ENCODE results near the gene LGALS7.
"Not testable (repeated sequence)": the region's sequence is repeated elsewhere in the genome, so short reads cannot be mapped to it uniquely, and the experiment has no call there.

The LGALS7 gene

DNA sequence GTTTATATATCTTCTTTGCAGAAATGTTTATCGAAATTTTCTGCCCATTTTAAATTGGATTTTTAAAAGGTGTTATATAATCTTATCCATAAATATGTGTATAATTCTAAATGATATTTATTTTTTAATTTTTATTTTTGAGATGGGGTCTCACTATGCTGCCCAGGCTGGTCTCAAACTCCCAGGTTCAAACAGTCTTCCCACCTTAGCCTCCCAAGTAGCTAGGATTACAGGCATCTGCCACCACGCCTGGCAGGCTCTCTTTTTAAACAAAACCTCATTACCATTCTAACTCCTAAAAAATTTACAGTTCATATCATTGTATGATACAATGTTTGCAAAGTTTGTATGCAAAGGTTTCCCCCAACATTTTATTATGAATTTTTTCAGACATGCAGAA lies 22.8 kb upstream of the LGALS7 start:
- ChIA-PET POLR2A (no interaction called here), CTCF (no interaction called here)
- TF ChIP-seq, protein P1, sequence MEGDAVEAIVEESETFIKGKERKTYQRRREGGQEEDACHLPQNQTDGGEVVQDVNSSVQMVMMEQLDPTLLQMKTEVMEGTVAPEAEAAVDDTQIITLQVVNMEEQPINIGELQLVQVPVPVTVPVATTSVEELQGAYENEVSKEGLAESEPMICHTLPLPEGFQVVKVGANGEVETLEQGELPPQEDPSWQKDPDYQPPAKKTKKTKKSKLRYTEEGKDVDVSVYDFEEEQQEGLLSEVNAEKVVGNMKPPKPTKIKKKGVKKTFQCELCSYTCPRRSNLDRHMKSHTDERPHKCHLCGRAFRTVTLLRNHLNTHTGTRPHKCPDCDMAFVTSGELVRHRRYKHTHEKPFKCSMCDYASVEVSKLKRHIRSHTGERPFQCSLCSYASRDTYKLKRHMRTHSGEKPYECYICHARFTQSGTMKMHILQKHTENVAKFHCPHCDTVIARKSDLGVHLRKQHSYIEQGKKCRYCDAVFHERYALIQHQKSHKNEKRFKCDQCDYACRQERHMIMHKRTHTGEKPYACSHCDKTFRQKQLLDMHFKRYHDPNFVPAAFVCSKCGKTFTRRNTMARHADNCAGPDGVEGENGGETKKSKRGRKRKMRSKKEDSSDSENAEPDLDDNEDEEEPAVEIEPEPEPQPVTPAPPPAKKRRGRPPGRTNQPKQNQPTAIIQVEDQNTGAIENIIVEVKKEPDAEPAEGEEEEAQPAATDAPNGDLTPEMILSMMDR (IDR thresholded peaks at IDR 0.05; ENCODE audit: control extremely low read depth, extremely low read depth, low read depth, missing control alignments): no peak
- DNase-seq (ENCODE audit: extremely low spot score): no peak

- DNase-seq (ENCODE audit: extremely low spot score): no peak
- ChIA-PET CTCF (no interaction called here), POLR2A (no interaction called here)
- TF ChIP-seq, protein P1 (IDR thresholded peaks at IDR 0.05; ENCODE audit: control extremely low read depth, extremely low read depth, low read depth, missing control alignments): no peak
Measured at GRCh38 chr19:38795549-38795948, 22.2 kb upstream of the LGALS7 start.

DNA sequence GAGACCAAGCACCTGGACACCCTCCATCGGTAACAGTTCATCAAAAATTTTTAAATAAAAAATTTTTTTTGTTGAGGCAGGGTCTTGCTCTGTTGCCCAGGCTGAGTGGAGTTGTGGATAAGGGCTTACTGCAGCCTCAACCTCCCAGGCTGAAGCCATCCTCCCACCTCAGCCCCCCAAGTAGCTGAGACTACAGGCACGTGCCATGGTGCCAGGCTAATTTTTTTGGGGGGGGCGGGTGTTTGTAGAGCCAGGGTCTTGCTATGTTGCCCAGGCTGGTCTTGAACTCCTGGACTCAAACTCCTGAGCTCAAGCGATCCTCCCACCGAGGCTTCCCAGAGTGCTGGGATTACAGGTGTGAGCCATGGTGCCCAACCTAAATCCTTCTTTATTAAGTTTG lies 20.4 kb upstream of the LGALS7 start:
- DNase-seq (ENCODE audit: extremely low spot score): no peak
- ChIA-PET POLR2A (interaction anchor here (0.7 kb wide), 1 partner anchor 158 kb away, joined by 3 read pairs; no protein-coding TSS in a partner anchor), CTCF (interaction anchor here (1.1 to 2.0 kb wide), 2 partner anchors 24 to 155 kb away, joined by 3 to 7 read pairs; no protein-coding TSS in a partner anchor)
- TF ChIP-seq, protein P1 (IDR thresholded peaks at IDR 0.05; ENCODE audit: control extremely low read depth, extremely low read depth, low read depth, missing control alignments): no peak

GRCh38 chr19:38793177-38793576 lies 19.9 kb upstream of the LGALS7 start:
- ChIA-PET CTCF (interaction anchor here (0.7 to 2.0 kb wide), 6 partner anchors 16 to 155 kb away, joined by 3 to 7 read pairs (median 3); no protein-coding TSS in a partner anchor), POLR2A (no interaction called here)
- DNase-seq (ENCODE audit: extremely low spot score): no peak
- TF ChIP-seq, protein P1 (IDR thresholded peaks at IDR 0.05; ENCODE audit: control extremely low read depth, extremely low read depth, low read depth, missing control alignments): no peak

DNA sequence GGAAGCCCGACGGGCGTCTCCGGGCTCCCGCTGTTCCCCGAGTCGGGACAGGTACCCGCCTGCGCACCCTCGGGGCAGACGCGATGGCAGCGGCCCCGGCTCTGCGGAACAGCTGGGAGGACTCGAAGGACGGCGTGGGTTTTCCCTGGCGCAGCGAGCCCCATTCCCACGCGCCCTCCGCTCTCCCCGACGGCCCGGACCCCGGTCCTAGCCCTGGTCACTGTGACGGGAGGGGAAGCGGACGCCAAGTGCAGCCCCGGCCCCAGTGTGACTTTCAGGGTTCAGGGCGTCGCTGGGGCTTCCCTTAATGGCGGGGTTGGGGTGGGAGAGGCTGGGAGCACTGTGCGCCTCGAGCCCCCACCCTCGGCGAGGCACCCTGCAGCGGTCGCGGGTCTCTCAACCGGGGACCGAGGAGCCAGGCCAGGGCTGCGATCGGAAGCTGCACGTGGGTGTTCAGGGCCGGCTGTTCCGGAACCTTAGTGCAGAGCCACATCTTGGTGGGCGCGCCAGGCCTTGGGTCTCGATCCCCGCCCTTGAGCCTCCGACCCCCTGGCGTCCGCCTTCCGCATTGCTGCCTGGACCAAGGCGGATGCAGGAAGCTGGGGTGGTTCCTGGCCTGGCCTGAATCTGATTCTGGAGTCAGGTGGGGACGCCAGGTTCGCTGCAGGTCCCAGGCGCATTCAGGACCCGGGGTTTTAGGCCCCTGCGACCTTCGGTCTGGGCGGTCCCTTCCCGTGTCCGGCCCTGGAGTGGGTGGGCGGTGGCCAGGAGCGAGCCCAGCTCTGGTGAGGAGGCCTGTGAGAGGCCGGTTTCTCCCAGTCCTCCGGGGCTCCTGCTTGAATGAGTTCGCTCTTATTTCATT lies 19.2 kb upstream of the LGALS7 start:
- POLR2A ChIA-PET: no interaction called here
- TF ChIP-seq, protein P1 (IDR thresholded peaks at IDR 0.05; ENCODE audit: control extremely low read depth, extremely low read depth, low read depth, missing control alignments): no peak
- CTCF ChIA-PET: interaction anchor here (0.7 to 2.0 kb wide), 5 partner anchors 16 to 108 kb away, joined by 3 to 7 read pairs (median 3); no protein-coding TSS in a partner anchor
- peak; percentile 65 for DNase-seq (ENCODE audit: extremely low spot score)

DNA sequence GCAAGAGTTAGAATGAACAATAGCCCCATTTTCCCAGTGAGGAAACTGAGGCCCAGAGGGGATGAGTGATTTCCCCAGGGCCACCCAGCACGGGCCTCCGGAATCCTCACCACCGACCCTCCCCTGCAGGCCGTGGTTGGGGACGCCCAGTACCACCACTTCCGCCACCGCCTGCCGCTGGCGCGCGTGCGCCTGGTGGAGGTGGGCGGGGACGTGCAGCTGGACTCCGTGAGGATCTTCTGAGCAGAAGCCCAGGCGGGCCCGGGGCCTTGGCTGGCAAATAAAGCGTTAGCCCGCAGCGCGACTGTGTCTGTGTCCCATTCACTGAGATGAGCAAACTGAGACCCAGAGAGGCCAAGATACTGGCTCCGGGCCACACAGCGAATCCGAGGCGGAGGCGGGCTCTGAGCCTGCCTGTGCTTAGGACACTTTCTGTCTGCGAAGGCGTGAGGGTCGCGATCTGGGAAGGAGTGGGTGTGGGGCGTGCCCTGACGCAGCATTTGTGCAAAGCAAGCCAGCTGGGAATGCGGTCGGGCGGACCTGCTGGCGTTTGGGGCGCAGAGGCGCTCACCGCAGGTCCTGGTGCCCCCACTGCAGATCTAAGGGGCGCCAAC lies 18.2 kb upstream of the LGALS7 start:
- CTCF ChIA-PET; DNase-seq (ENCODE audit: extremely low spot score); POLR2A ChIA-PET: not testable (repeated sequence)

DNA sequence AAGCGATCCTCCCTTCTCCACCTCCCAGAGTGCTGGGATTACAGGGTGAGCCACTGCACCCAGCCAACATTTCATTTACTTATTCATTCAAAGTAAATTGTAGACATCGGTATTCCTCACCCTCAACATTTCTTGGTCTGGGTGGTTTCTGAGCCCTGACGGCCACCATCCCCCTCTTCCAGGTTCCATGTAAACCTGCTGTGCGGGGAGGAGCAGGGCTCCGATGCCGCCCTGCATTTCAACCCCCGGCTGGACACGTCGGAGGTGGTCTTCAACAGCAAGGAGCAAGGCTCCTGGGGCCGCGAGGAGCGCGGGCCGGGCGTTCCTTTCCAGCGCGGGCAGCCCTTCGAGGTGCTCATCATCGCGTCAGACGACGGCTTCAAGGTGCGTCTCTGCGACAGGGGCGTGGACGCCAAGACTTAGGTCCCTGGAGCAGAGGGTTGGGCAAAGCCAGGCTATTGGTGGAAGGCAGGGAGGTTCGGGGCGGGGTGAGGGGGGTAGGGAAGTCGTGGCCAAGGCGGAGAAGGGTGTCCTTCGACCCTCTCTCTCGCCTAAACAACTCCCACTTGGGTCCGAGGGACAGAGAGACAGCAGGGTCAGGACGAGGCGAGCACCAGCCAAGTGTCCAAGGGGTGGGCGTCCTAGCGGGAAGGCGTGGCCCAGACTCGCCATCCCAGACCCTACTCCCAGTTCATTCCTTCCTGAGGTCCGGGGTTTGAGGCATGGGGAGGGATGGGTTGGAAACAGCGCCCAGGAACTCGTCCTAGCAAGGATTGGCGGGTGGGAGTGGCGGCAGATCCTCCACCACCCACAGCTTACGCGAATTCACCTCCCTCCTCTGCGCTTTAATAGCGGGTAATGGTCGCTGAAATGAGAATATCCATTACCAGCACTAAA lies 17.4 kb upstream of the LGALS7 start:
- POLR2A ChIA-PET; CTCF ChIA-PET; DNase-seq (ENCODE audit: extremely low spot score): not testable (repeated sequence)
